ENCODE data around the gene TOPBP1. TPM values are rescaled to one million over a fixed set of nuclear protein-coding genes. Genes with fewer than 3 reads are reported as not detected.
A peak's percentile ranks its signal among the peaks of the same experiment; 100 is the strongest.

The TOPBP1 gene
- total and polyA plus RNA-seq, 5 donors from 2014 or later = 7.6 to 44.7 (median 10.8) TPM

- peaks cover 74% of the 10 kb centered on the region for H3K36me3 ChIP-seq (ENCODE audit: control insufficient read depth, insufficient read depth, low read length)
Observed at GRCh38 chr3:133655731-133656515, 5.8 kb downstream of the TOPBP1 start.

DNA sequence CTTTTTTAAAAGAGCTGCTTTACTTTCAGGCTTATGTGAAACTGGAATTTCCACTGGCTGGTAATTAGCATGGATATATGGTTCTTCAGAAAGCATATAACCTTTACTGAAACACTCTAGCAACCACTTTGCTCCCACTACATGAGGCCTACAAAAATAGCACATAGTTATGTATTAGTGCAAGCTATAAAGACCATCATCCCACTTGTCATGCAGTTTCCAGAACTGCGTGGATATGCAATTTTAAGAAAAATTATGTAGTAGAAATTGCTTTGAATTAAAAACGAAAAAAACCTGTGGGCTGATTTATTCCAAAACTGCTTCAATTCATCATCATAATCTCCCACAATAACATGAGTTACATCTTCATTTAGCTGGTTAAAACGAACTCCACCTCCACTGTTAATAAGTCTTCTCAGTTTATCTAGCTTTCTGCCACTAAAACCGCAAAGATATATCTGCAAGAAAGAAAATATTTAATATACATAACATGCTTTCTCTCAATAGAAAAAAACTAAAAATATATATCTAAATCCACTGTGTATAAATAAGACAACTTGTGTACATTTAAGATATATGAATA lies 12.2 kb downstream of the TOPBP1 start:
- no peak overlapping the region for H3K27ac Mint-ChIP-seq
- H3K36me3 Mint-ChIP-seq = peaks cover 44% of the 10 kb centered on the region
- no peak overlapping the region for H3K4me3 Mint-ChIP-seq
- Histone ChIP-seq H3K27me3 (ENCODE audit: control insufficient read depth, insufficient read depth, low read length) (no peaks in the 10 kb centered on the region), H3K4me3 (ENCODE audit: low read depth, low read length) (no peak overlapping the region), H3K27ac (ENCODE audit: insufficient read depth, low read length, poor library complexity, severe bottlenecking) (no peak overlapping the region), H3K36me3 (ENCODE audit: control insufficient read depth, insufficient read depth, low read length) (peaks cover 73% of the 10 kb centered on the region), H3K4me1 (ENCODE audit: control insufficient read depth, insufficient read depth, low read length, poor library complexity, severe bottlenecking) (peaks cover 3% of the 10 kb centered on the region), H3K9me3 (ENCODE audit: control insufficient read depth in 2 of 2, low read length in 2 of 2) (no peaks in the 10 kb centered on the region)
- ATAC-seq (ENCODE audit: low read depth in 2 of 2) (no peak), DNase-seq (no peak)
- peaks cover 6 to 19% (median 12%) of the 10 kb centered on the region in 4 donors for H3K4me1 Mint-ChIP-seq
- no peaks in the 10 kb centered on the region for H3K27me3 Mint-ChIP-seq
- H3K9me3 Mint-ChIP-seq = no peaks in the 10 kb centered on the region

More at GRCh38 chr3:133655731-133656515, 5.8 kb downstream of the TOPBP1 start:
- H3K27me3 ChIP-seq (ENCODE audit: control insufficient read depth, insufficient read depth, low read length) = no peaks in the 10 kb centered on the region
- no peaks in the 10 kb centered on the region for H3K9me3 Mint-ChIP-seq
- peaks cover 12% of the 10 kb centered on the region for H3K4me1 ChIP-seq (ENCODE audit: control insufficient read depth, insufficient read depth, low read length, poor library complexity, severe bottlenecking)
- DNase-seq (no peak), ATAC-seq (ENCODE audit: low read depth in 2 of 2) (no peak)
- no peak overlapping the region for H3K4me3 Mint-ChIP-seq
- peaks cover 41% of the 10 kb centered on the region for H3K36me3 Mint-ChIP-seq
- H3K27ac ChIP-seq (ENCODE audit: insufficient read depth, low read length, poor library complexity, severe bottlenecking) = no peak overlapping the region
- peaks cover 12 to 30% (median 27%) of the 10 kb centered on the region in 4 donors for H3K4me1 Mint-ChIP-seq
- H3K9me3 ChIP-seq (ENCODE audit: control insufficient read depth in 2 of 2, low read length in 2 of 2) = no peaks in the 10 kb centered on the region
- no peak overlapping the region for H3K27ac Mint-ChIP-seq
- no peaks in the 10 kb centered on the region for H3K27me3 Mint-ChIP-seq
- H3K4me3 ChIP-seq (ENCODE audit: low read depth, low read length) = no peak overlapping the region

DNA sequence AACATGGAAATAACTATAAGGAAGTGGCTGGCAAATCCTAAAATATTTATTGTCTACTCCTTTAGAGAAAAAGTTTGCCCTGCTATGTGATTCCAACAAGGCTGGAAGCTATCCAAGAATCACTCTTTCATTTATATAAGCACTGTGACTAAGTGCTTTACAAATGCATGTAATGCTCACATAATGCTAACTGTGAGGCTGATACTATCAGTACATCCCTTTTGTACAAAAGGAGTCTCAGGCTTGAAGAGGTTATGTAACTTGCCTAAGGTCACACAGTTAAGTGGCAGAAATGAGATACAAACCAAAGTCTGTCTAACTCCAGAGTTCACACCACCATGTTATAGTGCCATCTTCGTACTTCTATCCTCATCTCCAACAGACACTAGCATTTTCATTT lies 17.0 kb downstream of the TOPBP1 start:
- no peaks in the 10 kb centered on the region for H3K27me3 Mint-ChIP-seq
- H3K27ac Mint-ChIP-seq = no peak overlapping the region
- Histone ChIP-seq H3K27ac (ENCODE audit: insufficient read depth, low read length, poor library complexity, severe bottlenecking) (no peak overlapping the region), H3K9me3 (ENCODE audit: control insufficient read depth in 2 of 2, low read length in 2 of 2) (no peaks in the 10 kb centered on the region), H3K4me3 (ENCODE audit: low read depth, low read length) (no peak overlapping the region), H3K4me1 (ENCODE audit: control insufficient read depth, insufficient read depth, low read length, poor library complexity, severe bottlenecking) (no peaks in the 10 kb centered on the region), H3K27me3 (ENCODE audit: control insufficient read depth, insufficient read depth, low read length) (no peaks in the 10 kb centered on the region), H3K36me3 (ENCODE audit: control insufficient read depth, insufficient read depth, low read length) (peaks cover 68% of the 10 kb centered on the region)
- H3K36me3 Mint-ChIP-seq = peaks cover 57% of the 10 kb centered on the region
- no peak for DNase-seq
- no peaks in the 10 kb centered on the region for H3K9me3 Mint-ChIP-seq
- no peak for ATAC-seq (ENCODE audit: low read depth in 2 of 2)
- no peak overlapping the region for H3K4me3 Mint-ChIP-seq
- peaks cover 4 to 15% (median 9%) of the 10 kb centered on the region in 4 donors for H3K4me1 Mint-ChIP-seq

DNA sequence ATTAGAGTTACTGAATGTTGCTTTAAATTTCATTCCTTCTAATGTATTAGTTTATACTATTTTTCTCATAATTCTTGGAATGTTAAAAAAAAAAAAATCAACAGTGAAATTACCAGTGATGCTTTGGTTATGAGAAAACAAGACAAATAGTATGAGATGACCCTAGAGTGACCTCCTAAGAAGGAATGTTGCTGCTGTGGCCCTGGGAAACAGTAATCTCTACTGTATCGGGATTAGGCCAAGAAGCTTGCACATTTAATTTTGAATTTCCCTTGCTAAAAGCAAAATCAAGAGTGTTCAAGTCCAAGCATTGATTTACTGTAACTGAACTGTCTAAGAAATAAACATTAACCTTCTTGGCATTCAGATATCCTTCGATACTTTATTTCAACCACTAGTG lies 18.1 kb downstream of the TOPBP1 start:
- H3K27me3 ChIP-seq (ENCODE audit: control insufficient read depth, insufficient read depth, low read length) = no peaks in the 10 kb centered on the region
- Mint-ChIP-seq H3K27ac (no peak overlapping the region), H3K4me1 (peaks cover 4 to 15% (median 9%) of the 10 kb centered on the region in 4 donors), H3K27me3 (no peaks in the 10 kb centered on the region), H3K4me3 (no peak overlapping the region), H3K9me3 (peaks cover 0 to 6% (median 0%) of the 10 kb centered on the region in 7 donors), H3K36me3 (peaks cover 66% of the 10 kb centered on the region)
- H3K9me3 ChIP-seq (ENCODE audit: control insufficient read depth in 2 of 2, low read length in 2 of 2) = no peaks in the 10 kb centered on the region
- H3K4me1 ChIP-seq (ENCODE audit: control insufficient read depth, insufficient read depth, low read length, poor library complexity, severe bottlenecking) = no peaks in the 10 kb centered on the region
- H3K36me3 ChIP-seq (ENCODE audit: control insufficient read depth, insufficient read depth, low read length) = peaks cover 66% of the 10 kb centered on the region
- ATAC-seq (ENCODE audit: low read depth in 2 of 2) = no peak
- DNase-seq = no peak
- H3K27ac ChIP-seq (ENCODE audit: insufficient read depth, low read length, poor library complexity, severe bottlenecking) = no peak overlapping the region
- H3K4me3 ChIP-seq (ENCODE audit: low read depth, low read length) = no peak overlapping the region

DNA sequence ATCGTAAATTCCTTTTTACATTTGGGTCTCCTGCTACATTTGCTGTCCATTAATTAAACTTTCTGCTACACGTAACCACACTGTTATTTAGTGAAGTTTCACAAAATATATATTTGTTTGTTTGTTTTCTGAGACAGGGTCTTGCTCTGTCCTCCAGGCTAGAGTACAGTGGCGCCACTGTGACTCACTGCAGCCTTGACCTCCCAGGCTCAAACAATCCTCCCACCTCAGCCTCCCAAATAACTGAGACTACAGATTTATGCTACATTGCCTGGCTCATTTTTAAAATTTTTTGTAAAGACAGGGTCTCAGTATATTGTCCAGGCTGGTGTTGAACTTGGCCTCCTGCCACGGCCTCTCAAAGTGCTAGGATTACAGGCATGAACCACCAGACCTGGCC lies 20.5 kb downstream of the TOPBP1 start:
- Histone ChIP-seq H3K27me3 (ENCODE audit: control insufficient read depth, insufficient read depth, low read length) (no peaks in the 10 kb centered on the region), H3K36me3 (ENCODE audit: control insufficient read depth, insufficient read depth, low read length) (peaks cover 69% of the 10 kb centered on the region), H3K9me3 (ENCODE audit: control insufficient read depth in 2 of 2, low read length in 2 of 2) (no peaks in the 10 kb centered on the region), H3K4me1 (ENCODE audit: control insufficient read depth, insufficient read depth, low read length, poor library complexity, severe bottlenecking) (no peaks in the 10 kb centered on the region), H3K4me3 (ENCODE audit: low read depth, low read length) (no peak overlapping the region), H3K27ac (ENCODE audit: insufficient read depth, low read length, poor library complexity, severe bottlenecking) (no peak overlapping the region)
- peaks cover 0 to 8% (median 3%) of the 10 kb centered on the region in 4 donors for H3K4me1 Mint-ChIP-seq
- peaks cover 0 to 6% (median 0%) of the 10 kb centered on the region in 7 donors for H3K9me3 Mint-ChIP-seq
- H3K27me3 Mint-ChIP-seq = no peaks in the 10 kb centered on the region
- ATAC-seq (ENCODE audit: low read depth in 2 of 2) (no peak), DNase-seq (no peak)
- H3K4me3 Mint-ChIP-seq = no peak overlapping the region
- no peak overlapping the region for H3K27ac Mint-ChIP-seq
- peaks cover 66% of the 10 kb centered on the region for H3K36me3 Mint-ChIP-seq

GRCh38 chr3:133633439-133633838 lies 28.3 kb downstream of the TOPBP1 start:
- Histone ChIP-seq H3K4me1 (ENCODE audit: control insufficient read depth, insufficient read depth, low read length, poor library complexity, severe bottlenecking) (no peaks in the 10 kb centered on the region), H3K27ac (ENCODE audit: insufficient read depth, low read length, poor library complexity, severe bottlenecking) (no peak overlapping the region), H3K4me3 (ENCODE audit: low read depth, low read length) (no peak overlapping the region), H3K9me3 (ENCODE audit: control insufficient read depth in 2 of 2, low read length in 2 of 2) (no peaks in the 10 kb centered on the region), H3K27me3 (ENCODE audit: control insufficient read depth, insufficient read depth, low read length) (no peaks in the 10 kb centered on the region), H3K36me3 (ENCODE audit: control insufficient read depth, insufficient read depth, low read length) (peaks cover 76% of the 10 kb centered on the region)
- Mint-ChIP-seq H3K27me3 (no peaks in the 10 kb centered on the region), H3K4me1 (peaks cover 6 to 15% (median 10%) of the 10 kb centered on the region in 4 donors), H3K27ac (no peak overlapping the region), H3K36me3 (peaks cover 53% of the 10 kb centered on the region), H3K4me3 (no peak overlapping the region), H3K9me3 (peaks cover 0 to 1% (median 0%) of the 10 kb centered on the region in 7 donors)
- DNase-seq = no peak
- ATAC-seq (ENCODE audit: low read depth in 2 of 2) = no peak

GRCh38 chr3:133629146-133629545 lies 32.6 kb downstream of the TOPBP1 start:
- H3K36me3 Mint-ChIP-seq = peaks cover 55% of the 10 kb centered on the region
- H3K4me1 Mint-ChIP-seq = peaks cover 4 to 14% (median 7%) of the 10 kb centered on the region in 4 donors
- peak overlapping the region in 1 of 3 donors; percentile 13 for H3K27ac Mint-ChIP-seq
- Histone ChIP-seq H3K27ac (ENCODE audit: insufficient read depth, low read length, poor library complexity, severe bottlenecking) (no peak overlapping the region), H3K9me3 (ENCODE audit: control insufficient read depth in 2 of 2, low read length in 2 of 2) (no peaks in the 10 kb centered on the region), H3K4me3 (ENCODE audit: low read depth, low read length) (no peak overlapping the region), H3K36me3 (ENCODE audit: control insufficient read depth, insufficient read depth, low read length) (peaks cover 74% of the 10 kb centered on the region), H3K27me3 (ENCODE audit: control insufficient read depth, insufficient read depth, low read length) (no peaks in the 10 kb centered on the region), H3K4me1 (ENCODE audit: control insufficient read depth, insufficient read depth, low read length, poor library complexity, severe bottlenecking) (no peaks in the 10 kb centered on the region)
- DNase-seq = no peak
- H3K27me3 Mint-ChIP-seq = no peaks in the 10 kb centered on the region
- ATAC-seq (ENCODE audit: low read depth in 2 of 2) = no peak
- peaks cover 0 to 1% (median 0%) of the 10 kb centered on the region in 7 donors for H3K9me3 Mint-ChIP-seq
- H3K4me3 Mint-ChIP-seq = no peak overlapping the region
